CD14-positive monocyte (primary cell): ENCODE measurements around the gene RFTN2. TPM values are rescaled to one million over a fixed set of nuclear protein-coding genes. Genes with fewer than 3 reads are reported as not detected.

Experiments
- DNase-seq, 3 donors: peaks; one replicate each; pipeline ENCODE4 v3.0.0-alpha.2; 2011 to 2022
- H2AFZ ChIP-seq: 2 replicates; pipeline ENCODE4 v1.6.0; 2012; ENCODE audit warnings: mild to moderate bottlenecking, low read depth, low read length, inconsistent platforms; ENCODE audit not compliant: insufficient read depth, poor library complexity, severe bottlenecking
- H3K27ac ChIP-seq, 2 donors: 1 replicate in 1 of 2; 2 replicates in 1 of 2; pipeline ENCODE4 v1.5.1; 2012 to 2013; ENCODE audit warnings: low read length in 2 of 2, control low read depth in 1 of 2, inconsistent platforms in 1 of 2, low read depth in 1 of 2, mild to moderate bottlenecking in 1 of 2
- H3K27me3 ChIP-seq, 2 donors: one replicate each; pipeline versions ENCODE4 v1.6.0 to v1.6.1; 2011 to 2013; ENCODE audit warnings: low read length in 2 of 2; ENCODE audit not compliant: control insufficient read depth in 2 of 2, insufficient read depth in 2 of 2
- H3K36me3 ChIP-seq, 2 donors: replicated peaks in 1 of 2; 1 replicate in 1 of 2; 2 replicates in 1 of 2; pipeline versions ENCODE4 v1.5.1 to v1.6.1; 2012 to 2013; ENCODE audit warnings: low read length in 2 of 2, control low read depth in 1 of 2, inconsistent platforms in 1 of 2, mild to moderate bottlenecking in 1 of 2; ENCODE audit not compliant: insufficient read depth in 2 of 2, control insufficient read depth in 1 of 2
- H3K4me1 ChIP-seq, 2 donors: 1 replicate in 1 of 2; 2 replicates in 1 of 2; pipeline versions ENCODE4 v1.5.1 to v1.6.1; 2012 to 2013; ENCODE audit warnings: low read length in 2 of 2, control low read depth in 1 of 2, inconsistent platforms in 1 of 2, mild to moderate bottlenecking in 1 of 2, moderate library complexity in 1 of 2; ENCODE audit not compliant: insufficient read depth in 2 of 2, control insufficient read depth in 1 of 2
- H3K4me2 ChIP-seq: replicated peaks from 2 replicates; pipeline ENCODE3; 2012; ENCODE audit warnings: low read length, moderate library complexity, mild to moderate bottlenecking; ENCODE audit not compliant: poor library complexity, severe bottlenecking; ENCODE audit errors: extremely low read depth
- H3K4me3 ChIP-seq, 3 experiments: fragments of 200-600 bp in 1 of 3; sonication (generic) in 1 of 3; replicated peaks in 1 of 3; 1 replicate in 2 of 3; 2 replicates in 1 of 3; pipeline ENCODE4 v1.5.1; 2011 to 2013; ENCODE audit warnings: low read length in 3 of 3, mild to moderate bottlenecking in 3 of 3, control low read depth in 2 of 3, low read depth in 2 of 3, inconsistent platforms in 1 of 3, moderate library complexity in 1 of 3
- H3K79me2 ChIP-seq: 2 replicates; pipeline ENCODE4 v1.6.0; 2012; ENCODE audit warnings: mild to moderate bottlenecking, control low read depth, inconsistent platforms, low read length, moderate library complexity; ENCODE audit not compliant: insufficient read depth
- H3K9ac ChIP-seq: 2 replicates; pipeline ENCODE4 v1.6.0; 2017; ENCODE audit warnings: low read length, mild to moderate bottlenecking; ENCODE audit not compliant: insufficient read depth, poor library complexity, severe bottlenecking
- H3K9me3 ChIP-seq, 2 donors: replicated peaks in 1 of 2; 1 replicate in 1 of 2; 2 replicates in 1 of 2; pipeline versions ENCODE4 v1.5.1 to v1.6.1; 2012 to 2013; ENCODE audit warnings: low read length in 2 of 2, control low read depth in 1 of 2; ENCODE audit not compliant: control insufficient read depth in 1 of 2, insufficient read depth in 1 of 2
- H4K20me1 ChIP-seq: 2 replicates; pipeline ENCODE4 v1.6.0; 2012; ENCODE audit warnings: mild to moderate bottlenecking, low read length, control low read depth, moderate library complexity; ENCODE audit not compliant: insufficient read depth
- H3K27ac Mint-ChIP-seq, 7 donors: one replicate each; pipeline ENCODE4 v1.8.0; 2020; ENCODE audit warnings: mild to moderate bottlenecking in 7 of 7, mixed read lengths in 7 of 7, moderate library complexity in 6 of 7, inconsistent platforms in 2 of 7
- H3K27me3 Mint-ChIP-seq, 3 donors: one replicate each; pipeline ENCODE4 v1.8.0; 2021 to 2022; ENCODE audit warnings: low read depth in 3 of 3, mild to moderate bottlenecking in 3 of 3, mixed read lengths in 3 of 3, moderate library complexity in 3 of 3, inconsistent platforms in 1 of 3
- H3K36me3 Mint-ChIP-seq, 2 donors: one replicate each; pipeline ENCODE4 v1.8.0; 2020; ENCODE audit warnings: mixed read lengths in 2 of 2, inconsistent platforms in 1 of 2, mild to moderate bottlenecking in 1 of 2
- H3K4me1 Mint-ChIP-seq: one replicate; pipeline ENCODE4 v1.8.0; 2020; ENCODE audit warnings: mild to moderate bottlenecking, mixed read lengths
- H3K4me3 Mint-ChIP-seq, 2 donors: one replicate each; pipeline ENCODE4 v1.8.0; 2020; ENCODE audit warnings: mild to moderate bottlenecking in 2 of 2, mixed read lengths in 2 of 2, moderate library complexity in 1 of 2
- H3K9me3 Mint-ChIP-seq, 7 donors: one replicate each; pipeline ENCODE4 v1.8.0; 2020 to 2022; ENCODE audit warnings: mixed read lengths in 7 of 7, mild to moderate bottlenecking in 6 of 7, moderate library complexity in 6 of 7, inconsistent platforms in 2 of 7
- WGBS: methylation state at CpG from one replicate; pipeline ENCODE4 v1.1.5; 2013; ENCODE audit warnings: missing lambda C conversion rate; ENCODE audit not compliant: insufficient coverage; 5-methylcytosine and 5-hydroxymethylcytosine counted together
- intact Hi-C, 2 donors: fragments of 100-400 bp; cut with micrococcal nuclease; formaldehyde crosslinking; loops; one replicate each; pipeline versions ENCODE4 v1.15.0 to v1.15.1; 2023
- polyA plus RNA-seq, 3 donors: library from polyadenylated mRNA; depleted of rRNA in 1 of 3; unstranded in 2 of 3; stranded (reverse) in 1 of 3; fragments of 300-500 nt in 2 of 3; fragments of >200 nt in 1 of 3; fragmentation: Illumina TruSeq in 2 of 3; gene quantifications; 1 replicate in 2 of 3; 2 replicates in 1 of 3; pipeline ENCODE4 v1.2.3, GENCODE V29; 2012 to 2021
- TF ChIP-seq, protein P1 (sequence below): fragments of 200-600 bp; IDR thresholded peaks from one replicate; pipeline ENCODE4 v1.8.0; 2022; ENCODE audit warnings: antibody characterized with exemption, mild to moderate bottlenecking

RFTN2 gene
- polyA plus RNA-seq, 3 donors = 0.02 TPM; not detected in 2

DNA sequence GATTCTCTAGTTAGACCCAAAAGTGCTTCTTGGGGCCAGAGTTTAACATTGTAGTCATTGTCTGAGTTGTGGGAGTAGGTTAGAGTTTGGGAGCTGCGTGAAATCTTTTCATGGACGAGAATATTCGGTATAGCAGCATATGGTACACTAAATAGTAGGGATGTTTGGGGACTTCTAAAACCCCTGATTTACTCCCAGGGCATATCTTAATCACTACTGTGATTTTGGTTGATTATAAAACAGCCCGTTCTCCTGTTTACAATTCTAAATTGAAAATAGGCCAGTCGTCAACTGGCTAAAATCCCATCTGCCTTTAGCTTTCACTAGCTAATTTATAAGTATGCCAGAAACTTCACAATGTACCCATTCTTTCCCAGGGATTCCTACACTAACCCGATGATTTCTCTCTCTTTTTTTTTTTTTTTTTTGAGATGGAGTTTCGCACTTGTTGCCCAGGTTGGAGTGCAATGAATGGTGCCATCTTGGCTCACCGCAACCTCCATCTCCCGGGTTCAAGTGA, 115.2 kb downstream of the RFTN2 start:
- peaks cover 0 to 4% (median 2%) of the 10 kb centered on the region in 7 donors for H3K9me3 Mint-ChIP-seq
- no peak for DNase-seq
- H3K27ac Mint-ChIP-seq = peak overlapping the region in 2 of 7 donors; percentile 9 to 59
- Histone ChIP-seq H3K4me2 (no peak overlapping the region), H2AFZ (no peak overlapping the region), H4K20me1 (no peaks in the 10 kb centered on the region), H3K4me3 (no peak overlapping the region), H3K9ac (no peak overlapping the region), H3K27ac (no peak overlapping the region), H3K4me1 (peaks cover 4 to 6% of the 10 kb centered on the region in 2 donors), H3K79me2 (no peaks in the 10 kb centered on the region), H3K36me3 (peaks cover 5 to 31% of the 10 kb centered on the region in 2 donors), H3K9me3 (no peaks in the 10 kb centered on the region), H3K27me3 (no peaks in the 10 kb centered on the region)
- H3K36me3 Mint-ChIP-seq = peaks cover 13 to 51% of the 10 kb centered on the region in 2 donors
- H3K4me1 Mint-ChIP-seq = peaks cover 11% of the 10 kb centered on the region
- peaks cover 0 to 2% (median 1%) of the 10 kb centered on the region in 3 donors for H3K27me3 Mint-ChIP-seq
- TF ChIP-seq, protein P1, sequence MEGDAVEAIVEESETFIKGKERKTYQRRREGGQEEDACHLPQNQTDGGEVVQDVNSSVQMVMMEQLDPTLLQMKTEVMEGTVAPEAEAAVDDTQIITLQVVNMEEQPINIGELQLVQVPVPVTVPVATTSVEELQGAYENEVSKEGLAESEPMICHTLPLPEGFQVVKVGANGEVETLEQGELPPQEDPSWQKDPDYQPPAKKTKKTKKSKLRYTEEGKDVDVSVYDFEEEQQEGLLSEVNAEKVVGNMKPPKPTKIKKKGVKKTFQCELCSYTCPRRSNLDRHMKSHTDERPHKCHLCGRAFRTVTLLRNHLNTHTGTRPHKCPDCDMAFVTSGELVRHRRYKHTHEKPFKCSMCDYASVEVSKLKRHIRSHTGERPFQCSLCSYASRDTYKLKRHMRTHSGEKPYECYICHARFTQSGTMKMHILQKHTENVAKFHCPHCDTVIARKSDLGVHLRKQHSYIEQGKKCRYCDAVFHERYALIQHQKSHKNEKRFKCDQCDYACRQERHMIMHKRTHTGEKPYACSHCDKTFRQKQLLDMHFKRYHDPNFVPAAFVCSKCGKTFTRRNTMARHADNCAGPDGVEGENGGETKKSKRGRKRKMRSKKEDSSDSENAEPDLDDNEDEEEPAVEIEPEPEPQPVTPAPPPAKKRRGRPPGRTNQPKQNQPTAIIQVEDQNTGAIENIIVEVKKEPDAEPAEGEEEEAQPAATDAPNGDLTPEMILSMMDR = no peak
- H3K4me3 Mint-ChIP-seq = no peak overlapping the region
- intact Hi-C loops = no loop called here
- WGBS = 92% methylated on average over 2 of the region's 9 CpGs

- H3K27me3 Mint-ChIP-seq = peaks cover 0 to 2% (median 1%) of the 10 kb centered on the region in 3 donors
- H3K4me3 Mint-ChIP-seq = no peak overlapping the region
- peaks cover 14 to 50% of the 10 kb centered on the region in 2 donors for H3K36me3 Mint-ChIP-seq
- TF ChIP-seq, protein P1 = no peak
- H3K9ac ChIP-seq = no peak overlapping the region
- peaks cover 11% of the 10 kb centered on the region for H3K4me1 Mint-ChIP-seq
- no peaks in the 10 kb centered on the region for H3K27me3 ChIP-seq
- peaks cover 0 to 4% (median 2%) of the 10 kb centered on the region in 7 donors for H3K9me3 Mint-ChIP-seq
- no peak overlapping the region for H3K27ac Mint-ChIP-seq
- no peak overlapping the region for H3K4me3 ChIP-seq
- H3K79me2 ChIP-seq = no peaks in the 10 kb centered on the region
- no peaks in the 10 kb centered on the region for H3K9me3 ChIP-seq
- intact Hi-C loops = no loop called here
- no peak overlapping the region for H3K27ac ChIP-seq
- H2AFZ ChIP-seq = no peak overlapping the region
- 100% methylated on average over 1 of the region's 5 CpGs for WGBS
- H3K4me2 ChIP-seq = no peak overlapping the region
- DNase-seq = no peak
- H3K4me1 ChIP-seq = peaks cover 4 to 6% of the 10 kb centered on the region in 2 donors
- H3K36me3 ChIP-seq = peaks cover 6 to 32% of the 10 kb centered on the region in 2 donors
- H4K20me1 ChIP-seq = no peaks in the 10 kb centered on the region
These were observed 115.7 kb downstream of the RFTN2 start for GRCh38 chr2:197559681-197560080.
